Measurements from ENCODE around the gene NLRP4.
"Not testable (repeated sequence)": the region's sequence is repeated elsewhere in the genome, so short reads cannot be mapped to it uniquely, and the experiment has no call there.

The NLRP4 gene

DNA sequence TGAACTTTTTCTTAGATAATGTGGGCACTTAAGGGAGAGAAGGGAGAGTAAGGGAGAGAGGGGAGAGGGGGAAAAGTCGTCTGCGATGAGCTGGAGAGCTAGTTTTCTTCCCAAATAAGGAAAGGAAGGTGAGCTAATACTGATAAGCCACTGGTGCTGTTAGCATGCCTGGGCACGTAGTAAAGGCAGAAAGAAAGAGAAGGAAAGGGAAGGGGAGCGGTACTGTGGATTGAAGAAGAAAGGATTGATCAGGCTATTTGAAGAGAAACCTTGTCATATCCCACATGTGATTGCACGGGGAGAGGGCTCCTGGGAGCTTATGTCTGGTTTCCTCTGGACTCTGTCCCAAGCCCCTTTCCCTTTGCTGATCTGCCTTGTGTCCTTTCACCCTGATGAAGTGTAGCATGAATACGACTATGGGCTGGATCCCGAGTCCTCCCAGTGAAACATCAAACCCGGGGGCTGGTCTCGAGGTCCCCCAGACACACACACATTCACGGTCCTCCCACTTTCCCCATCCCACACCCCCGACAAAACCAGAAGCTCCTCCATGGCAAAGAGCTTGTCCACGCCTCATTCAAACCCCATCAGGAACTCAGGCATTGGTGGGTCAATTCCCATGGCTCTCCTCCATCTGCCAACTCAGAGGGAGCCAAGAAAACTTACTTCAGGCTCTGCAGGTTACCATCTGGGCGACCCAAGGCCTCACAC is 65.2 kb downstream of the NLRP4 start:
- no peak for DNase-seq

DNA sequence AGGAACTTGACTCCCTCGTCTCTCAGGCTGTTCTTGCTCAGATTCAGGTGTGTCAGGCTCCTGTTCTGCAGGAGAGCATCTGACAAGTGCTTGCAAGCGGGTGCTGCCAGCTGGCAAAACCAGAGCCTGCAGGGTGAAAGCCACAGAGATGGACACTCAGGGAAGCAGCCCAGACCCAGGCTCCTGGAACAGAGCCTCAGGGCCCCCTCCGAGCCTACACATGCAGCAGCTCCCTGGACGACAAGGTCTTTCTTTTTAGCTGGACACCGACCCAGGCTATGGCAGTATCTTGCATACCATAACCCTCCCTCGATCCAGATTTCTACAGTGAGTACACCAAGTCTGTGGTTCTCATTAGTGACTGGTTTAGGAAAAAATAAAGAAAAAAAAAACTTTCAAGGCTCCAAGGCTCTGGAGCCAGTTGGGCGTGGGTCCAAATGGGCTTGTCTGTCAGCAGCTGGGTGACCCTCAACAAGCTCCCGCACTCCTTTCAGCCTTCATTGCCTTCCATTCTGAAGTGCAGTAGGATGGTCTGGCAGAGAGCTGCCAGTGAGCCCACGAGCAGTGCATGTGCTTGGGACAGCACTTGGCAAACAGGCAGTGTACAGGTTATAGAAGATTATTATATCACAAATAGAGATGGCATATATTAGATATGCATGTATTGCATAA is 65.9 kb downstream of the NLRP4 start:
- DNase-seq, result no peak

DNA sequence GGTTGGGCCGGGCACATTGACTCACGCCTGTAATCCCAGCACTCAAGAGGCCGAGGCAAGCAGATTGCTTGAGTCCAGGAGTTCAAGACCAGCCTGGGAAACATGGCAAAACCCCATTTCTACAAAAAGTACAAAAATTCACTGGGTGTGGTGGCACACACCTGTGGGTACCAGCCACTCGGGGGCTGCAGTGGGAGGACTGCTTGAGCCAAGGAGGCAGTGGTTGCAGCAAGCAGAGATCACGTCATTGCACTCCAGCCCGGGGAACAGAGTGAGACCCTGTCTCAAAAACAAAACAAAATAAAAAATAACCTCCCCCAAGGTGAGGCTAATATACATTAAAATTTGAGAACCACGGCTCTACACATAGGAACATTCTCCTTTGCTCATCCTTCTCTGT is 70.9 kb downstream of the NLRP4 start:
- DNase-seq, result no peak

DNA sequence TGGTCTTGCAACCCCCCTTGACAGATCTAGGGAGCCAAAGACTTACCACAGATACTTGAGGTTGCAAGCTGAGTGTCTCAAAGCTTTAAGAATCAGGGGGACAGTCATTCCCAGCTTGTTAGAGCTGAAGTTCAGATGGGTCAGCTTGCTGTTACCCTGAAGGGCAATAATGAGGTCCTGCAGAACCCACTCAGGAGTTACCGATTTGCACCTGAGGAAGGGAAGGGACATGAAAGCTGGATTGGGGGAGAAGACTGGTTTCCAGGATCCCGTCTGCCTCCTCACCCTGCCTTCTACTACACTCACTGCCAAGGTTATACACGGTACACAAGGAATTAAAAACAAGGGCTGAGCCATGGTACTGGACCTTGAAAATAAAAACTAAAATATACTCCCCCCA is 71.4 kb downstream of the NLRP4 start:
- no peak for DNase-seq

DNA sequence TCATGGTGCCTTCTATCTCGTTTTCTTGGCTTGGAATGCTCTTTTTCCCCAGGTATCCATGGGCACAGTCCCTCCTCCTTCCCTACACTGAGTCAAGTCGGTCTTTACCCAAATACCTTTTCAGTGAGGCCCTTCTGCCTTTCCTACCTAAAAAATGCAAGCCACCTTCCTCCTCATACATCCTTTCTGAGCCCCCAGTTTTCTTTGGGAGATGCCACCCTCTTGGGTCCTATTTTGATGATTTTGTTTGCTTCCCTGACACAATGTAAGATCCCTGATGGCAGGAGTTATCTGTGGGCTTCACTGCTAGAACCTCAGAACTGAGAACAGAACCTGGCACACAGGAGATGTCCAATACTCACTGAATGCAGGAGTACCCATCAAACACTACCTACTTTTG is 73.5 kb downstream of the NLRP4 start:
- DNase-seq, result no peak

DNA sequence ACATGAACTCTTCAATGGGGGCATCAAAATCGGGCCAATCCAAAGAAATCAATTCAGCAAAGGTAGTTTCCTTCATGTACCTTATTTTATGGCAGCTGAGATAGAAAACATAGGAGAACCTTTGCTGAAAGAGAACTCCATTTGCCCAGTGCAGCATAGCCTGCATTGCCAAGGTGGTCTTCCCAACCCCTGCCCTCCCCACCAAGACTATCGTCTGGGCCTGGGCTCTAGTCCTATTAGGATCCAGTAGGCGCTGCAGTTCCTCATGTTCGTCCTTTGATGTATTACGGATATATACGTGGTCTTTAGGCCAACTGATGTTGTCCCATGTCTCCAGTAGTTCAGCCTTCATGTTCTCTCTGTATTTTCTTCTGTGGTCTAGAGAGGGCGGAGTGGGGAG is 76.6 kb downstream of the NLRP4 start:
- DNase-seq, result no peak

DNA sequence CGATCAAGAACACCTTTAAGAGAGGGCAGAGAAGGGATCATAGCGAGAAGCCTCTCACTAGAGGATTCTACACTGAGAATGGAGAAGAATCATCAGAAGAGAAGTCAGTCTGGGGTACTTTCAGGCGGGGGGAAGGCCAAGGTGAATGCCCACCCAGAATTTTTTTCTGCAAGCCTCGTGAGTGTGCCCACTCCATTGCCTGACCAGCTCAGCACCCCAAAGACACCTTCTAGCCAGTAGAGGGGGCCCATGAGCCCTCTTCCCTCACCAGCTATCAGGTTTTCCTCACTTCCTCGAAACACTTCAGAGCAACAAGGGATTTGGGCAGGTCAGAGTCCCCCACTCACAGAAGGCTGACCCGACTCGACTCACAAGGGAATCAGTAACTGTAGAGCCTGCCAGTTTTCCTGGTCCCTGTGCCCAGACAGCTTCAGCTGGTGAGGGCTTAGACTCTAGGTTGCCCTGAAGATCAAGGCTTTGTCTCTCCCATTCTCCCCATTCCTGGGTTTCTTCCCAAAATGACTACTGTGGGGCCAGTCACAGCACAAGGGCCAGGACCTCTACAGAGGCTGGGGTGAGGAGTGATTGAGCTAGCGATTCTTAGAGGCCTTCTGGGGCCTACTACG is 77.4 kb downstream of the NLRP4 start:
- DNase-seq, result no peak

DNA sequence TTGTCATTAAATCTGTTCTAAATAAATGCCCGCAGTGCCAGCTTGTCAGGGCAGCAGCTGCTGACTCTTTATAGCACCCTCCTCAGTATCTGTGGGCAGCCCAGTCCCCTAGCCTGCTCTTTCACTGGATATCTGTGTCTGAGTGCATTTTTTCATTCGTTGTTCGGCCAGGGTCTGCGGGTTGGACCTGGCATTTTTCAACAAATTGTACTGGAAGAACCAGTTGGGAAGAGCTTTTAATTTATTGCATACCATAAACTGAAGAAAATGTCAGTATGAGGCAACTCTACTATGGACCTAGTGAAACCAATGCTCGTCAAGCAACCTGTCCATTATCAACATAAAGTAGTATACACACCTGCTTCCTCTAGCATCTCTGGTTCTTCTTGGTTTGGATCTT is 87.2 kb downstream of the NLRP4 start:
- DNase-seq, result no peak

DNA sequence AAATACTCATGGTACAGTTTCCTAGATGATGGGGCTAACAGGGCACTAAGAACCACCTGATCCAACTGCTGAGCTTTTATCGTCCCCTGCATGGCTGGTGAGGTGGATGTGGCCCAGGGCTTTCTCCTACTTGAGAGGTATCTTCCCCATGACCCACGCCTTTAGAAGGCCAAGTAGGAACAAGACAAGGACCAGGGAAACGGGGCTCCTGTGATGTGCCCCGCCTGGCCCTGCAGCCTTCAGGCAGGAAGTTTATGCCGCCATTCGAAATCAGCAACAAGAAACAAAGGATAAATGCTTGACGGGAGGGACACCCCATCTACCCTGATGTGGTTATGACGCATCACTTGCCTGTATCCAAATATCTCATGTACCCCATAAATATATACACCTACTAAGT is 91.7 kb downstream of the NLRP4 start:
- DNase-seq, result no peak

DNA sequence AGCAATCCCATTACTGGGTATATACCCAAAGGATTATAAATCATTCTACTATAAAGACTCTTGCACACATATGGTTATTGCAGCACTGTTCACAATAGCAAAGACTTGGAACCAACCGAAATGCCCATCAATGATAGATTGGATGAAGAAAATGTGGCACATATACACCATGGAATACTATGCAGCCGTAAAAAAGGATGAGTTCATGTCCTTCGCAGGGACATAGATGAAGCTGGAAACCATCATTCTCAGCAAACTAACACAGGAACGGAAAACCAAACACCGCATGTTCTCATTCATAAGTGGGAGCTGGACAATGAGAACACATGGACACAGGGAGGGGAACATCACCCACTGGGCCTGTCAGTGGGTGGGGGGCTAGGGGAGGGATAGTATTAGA is 92.9 kb downstream of the NLRP4 start:
- DNase-seq, result not testable (repeated sequence)

DNA sequence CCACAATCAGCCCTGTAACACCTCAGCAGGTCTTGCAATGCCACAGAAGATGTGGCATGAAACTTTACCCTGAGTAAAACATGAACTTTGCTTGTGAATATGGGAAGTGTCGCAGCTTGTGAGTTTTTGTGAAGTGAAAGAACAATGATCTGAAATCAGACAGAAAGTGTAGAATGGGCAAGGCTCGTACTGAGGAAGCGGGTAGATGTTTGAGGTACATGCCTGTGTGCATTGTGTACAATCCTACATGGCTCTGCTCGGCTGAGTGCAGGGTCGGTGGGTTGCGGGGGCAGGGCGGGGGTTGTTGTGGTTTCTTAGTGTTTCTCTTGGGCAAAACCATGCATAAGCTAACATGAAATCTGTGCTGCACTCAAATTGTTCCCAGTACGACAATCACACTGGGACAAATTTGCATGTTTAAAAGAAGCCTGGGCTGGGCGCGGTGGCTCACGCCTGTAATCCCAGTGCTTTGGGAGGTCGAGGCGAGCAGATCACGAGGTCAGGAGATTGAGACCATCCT is 94.7 kb downstream of the NLRP4 start:
- no peak for DNase-seq

All from stimulated activated CD4-positive, alpha-beta T cell treated with anti-CD3 and anti-CD28 coated beads, Interleukin-1b, Interleukin-23, amount 100 ng/mL, for 48 hours (primary cell).